ENCODE data around the gene CXXC5.

DNA sequence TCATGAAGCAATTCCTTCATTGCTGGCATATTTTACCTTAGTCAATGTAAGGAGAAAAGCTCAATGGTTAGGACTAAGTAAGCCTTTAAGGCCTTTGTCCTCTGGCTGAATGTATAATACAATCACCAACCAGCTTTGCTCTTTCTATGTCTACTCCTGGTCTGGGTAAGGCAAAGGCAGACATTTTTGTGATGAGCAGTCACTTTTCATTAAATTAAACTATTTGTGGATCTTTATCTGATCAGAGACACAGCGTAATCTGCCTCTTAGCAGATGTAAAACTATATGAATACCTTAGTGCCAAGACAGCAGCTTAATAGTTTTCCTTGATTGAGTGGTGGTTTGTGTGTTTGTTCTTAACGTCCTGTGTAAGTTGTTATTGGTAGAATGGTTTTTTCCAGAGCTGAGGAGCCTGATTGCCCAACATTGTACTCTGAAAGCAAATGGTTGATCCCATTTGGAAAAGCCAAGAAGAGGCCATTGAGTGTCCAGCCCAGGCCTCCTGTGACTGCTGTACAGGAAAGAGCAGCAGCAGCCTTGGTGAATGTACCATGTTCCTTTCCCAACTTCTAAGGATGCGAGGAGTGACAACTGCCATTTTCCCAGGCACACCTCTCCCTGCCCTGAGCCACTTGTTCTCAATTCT, 16.5 kb upstream of the CXXC5 start:
- no peak for TF ChIP-seq TAF1 (IDR thresholded peaks at IDR 0.05; ENCODE audit: low read depth)
- TF ChIP-seq, protein P1, sequence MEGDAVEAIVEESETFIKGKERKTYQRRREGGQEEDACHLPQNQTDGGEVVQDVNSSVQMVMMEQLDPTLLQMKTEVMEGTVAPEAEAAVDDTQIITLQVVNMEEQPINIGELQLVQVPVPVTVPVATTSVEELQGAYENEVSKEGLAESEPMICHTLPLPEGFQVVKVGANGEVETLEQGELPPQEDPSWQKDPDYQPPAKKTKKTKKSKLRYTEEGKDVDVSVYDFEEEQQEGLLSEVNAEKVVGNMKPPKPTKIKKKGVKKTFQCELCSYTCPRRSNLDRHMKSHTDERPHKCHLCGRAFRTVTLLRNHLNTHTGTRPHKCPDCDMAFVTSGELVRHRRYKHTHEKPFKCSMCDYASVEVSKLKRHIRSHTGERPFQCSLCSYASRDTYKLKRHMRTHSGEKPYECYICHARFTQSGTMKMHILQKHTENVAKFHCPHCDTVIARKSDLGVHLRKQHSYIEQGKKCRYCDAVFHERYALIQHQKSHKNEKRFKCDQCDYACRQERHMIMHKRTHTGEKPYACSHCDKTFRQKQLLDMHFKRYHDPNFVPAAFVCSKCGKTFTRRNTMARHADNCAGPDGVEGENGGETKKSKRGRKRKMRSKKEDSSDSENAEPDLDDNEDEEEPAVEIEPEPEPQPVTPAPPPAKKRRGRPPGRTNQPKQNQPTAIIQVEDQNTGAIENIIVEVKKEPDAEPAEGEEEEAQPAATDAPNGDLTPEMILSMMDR (IDR thresholded peaks at IDR 0.05; ENCODE audit: poor library complexity, severe bottlenecking), result no peak
- no peak for TF ChIP-seq POLR2AphosphoS5 (IDR thresholded peaks at IDR 0.05)
- TF ChIP-seq MXI1 (conservative IDR thresholded peaks at IDR 0.05; ENCODE audit: poor library complexity, severe bottlenecking), result no peak
- TF ChIP-seq EP300 (conservative IDR thresholded peaks at IDR 0.05; ENCODE audit: poor library complexity, severe bottlenecking), result no peak
- no peak for TF ChIP-seq RAD21 (conservative IDR thresholded peaks at IDR 0.05)
- no peak for TF ChIP-seq SMC3 (conservative IDR thresholded peaks at IDR 0.05; ENCODE audit: poor library complexity)
- TF ChIP-seq, protein P2, sequence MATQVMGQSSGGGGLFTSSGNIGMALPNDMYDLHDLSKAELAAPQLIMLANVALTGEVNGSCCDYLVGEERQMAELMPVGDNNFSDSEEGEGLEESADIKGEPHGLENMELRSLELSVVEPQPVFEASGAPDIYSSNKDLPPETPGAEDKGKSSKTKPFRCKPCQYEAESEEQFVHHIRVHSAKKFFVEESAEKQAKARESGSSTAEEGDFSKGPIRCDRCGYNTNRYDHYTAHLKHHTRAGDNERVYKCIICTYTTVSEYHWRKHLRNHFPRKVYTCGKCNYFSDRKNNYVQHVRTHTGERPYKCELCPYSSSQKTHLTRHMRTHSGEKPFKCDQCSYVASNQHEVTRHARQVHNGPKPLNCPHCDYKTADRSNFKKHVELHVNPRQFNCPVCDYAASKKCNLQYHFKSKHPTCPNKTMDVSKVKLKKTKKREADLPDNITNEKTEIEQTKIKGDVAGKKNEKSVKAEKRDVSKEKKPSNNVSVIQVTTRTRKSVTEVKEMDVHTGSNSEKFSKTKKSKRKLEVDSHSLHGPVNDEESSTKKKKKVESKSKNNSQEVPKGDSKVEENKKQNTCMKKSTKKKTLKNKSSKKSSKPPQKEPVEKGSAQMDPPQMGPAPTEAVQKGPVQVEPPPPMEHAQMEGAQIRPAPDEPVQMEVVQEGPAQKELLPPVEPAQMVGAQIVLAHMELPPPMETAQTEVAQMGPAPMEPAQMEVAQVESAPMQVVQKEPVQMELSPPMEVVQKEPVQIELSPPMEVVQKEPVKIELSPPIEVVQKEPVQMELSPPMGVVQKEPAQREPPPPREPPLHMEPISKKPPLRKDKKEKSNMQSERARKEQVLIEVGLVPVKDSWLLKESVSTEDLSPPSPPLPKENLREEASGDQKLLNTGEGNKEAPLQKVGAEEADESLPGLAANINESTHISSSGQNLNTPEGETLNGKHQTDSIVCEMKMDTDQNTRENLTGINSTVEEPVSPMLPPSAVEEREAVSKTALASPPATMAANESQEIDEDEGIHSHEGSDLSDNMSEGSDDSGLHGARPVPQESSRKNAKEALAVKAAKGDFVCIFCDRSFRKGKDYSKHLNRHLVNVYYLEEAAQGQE (IDR thresholded peaks at IDR 0.05; ENCODE audit: borderline replicate concordance), result no peak

Measured in neural cell (in vitro differentiated cells).